Measurements from ENCODE around the gene UTP4.

DNA sequence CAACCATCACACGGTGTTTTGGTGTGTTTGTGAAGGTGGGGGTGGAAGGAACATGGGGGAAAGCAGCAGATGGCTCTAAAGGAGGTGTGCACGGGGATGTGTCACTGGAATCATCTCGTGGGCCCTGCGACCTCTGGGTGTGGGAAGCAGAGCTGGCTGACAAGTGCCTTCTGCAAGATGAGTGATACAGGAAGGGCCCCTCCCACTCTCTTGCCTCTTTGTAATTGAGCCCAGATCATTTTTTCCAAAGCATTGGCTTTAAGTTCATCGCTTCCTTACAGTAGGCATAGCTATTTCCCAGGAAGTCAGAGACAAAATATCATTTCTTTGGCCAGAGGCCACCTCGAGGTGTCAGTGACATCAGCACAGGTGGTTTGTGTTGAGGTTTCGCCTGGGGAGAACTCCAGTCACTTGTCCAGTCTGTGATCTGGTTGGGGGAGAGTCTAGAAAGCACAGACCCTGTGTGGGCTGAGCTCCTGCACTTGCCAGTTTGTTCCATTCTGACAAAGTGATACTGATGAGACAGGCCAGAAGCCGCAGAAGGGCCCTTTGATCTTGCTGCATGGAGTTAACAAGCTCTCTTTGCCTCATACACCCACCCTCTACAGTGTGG lies 33.9 kb downstream of the UTP4 start:
- TF ChIP-seq EZH2 (IDR thresholded peaks at IDR 0.05; ENCODE audit: low read length, unreplicated experiment): no peak
- TF ChIP-seq, protein P1, sequence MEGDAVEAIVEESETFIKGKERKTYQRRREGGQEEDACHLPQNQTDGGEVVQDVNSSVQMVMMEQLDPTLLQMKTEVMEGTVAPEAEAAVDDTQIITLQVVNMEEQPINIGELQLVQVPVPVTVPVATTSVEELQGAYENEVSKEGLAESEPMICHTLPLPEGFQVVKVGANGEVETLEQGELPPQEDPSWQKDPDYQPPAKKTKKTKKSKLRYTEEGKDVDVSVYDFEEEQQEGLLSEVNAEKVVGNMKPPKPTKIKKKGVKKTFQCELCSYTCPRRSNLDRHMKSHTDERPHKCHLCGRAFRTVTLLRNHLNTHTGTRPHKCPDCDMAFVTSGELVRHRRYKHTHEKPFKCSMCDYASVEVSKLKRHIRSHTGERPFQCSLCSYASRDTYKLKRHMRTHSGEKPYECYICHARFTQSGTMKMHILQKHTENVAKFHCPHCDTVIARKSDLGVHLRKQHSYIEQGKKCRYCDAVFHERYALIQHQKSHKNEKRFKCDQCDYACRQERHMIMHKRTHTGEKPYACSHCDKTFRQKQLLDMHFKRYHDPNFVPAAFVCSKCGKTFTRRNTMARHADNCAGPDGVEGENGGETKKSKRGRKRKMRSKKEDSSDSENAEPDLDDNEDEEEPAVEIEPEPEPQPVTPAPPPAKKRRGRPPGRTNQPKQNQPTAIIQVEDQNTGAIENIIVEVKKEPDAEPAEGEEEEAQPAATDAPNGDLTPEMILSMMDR (conservative IDR thresholded peaks at IDR 0.05; ENCODE audit: low read depth, low read length): no peak
- TF ChIP-seq EZH2phosphoT487 (IDR thresholded peaks at IDR 0.05; ENCODE audit: borderline replicate concordance, low read length): no peak

Data from PC-3 (cell line).